ENCODE data around the gene DOCK9.

Gene DOCK9

GRCh38 chr13:98886587-98887230 lies 91.2 kb downstream of the DOCK9 start:
- DNase-seq (ENCODE audit: low spot score), result no peak

- DNase-seq (ENCODE audit: low spot score), result no peak
These were observed 92.3 kb downstream of the DOCK9 start for GRCh38 chr13:98885600-98885999.

GRCh38 chr13:98883998-98884397 lies 93.9 kb downstream of the DOCK9 start:
- DNase-seq (ENCODE audit: low spot score), result no peak

GRCh38 chr13:98881390-98881789 lies 96.5 kb downstream of the DOCK9 start:
- DNase-seq (ENCODE audit: low spot score), result no peak

- DNase-seq (ENCODE audit: low spot score), result no peak
These were observed 97.2 kb downstream of the DOCK9 start for GRCh38 chr13:98880677-98881076.

GRCh38 chr13:98879957-98880356 lies 97.9 kb downstream of the DOCK9 start:
- DNase-seq (ENCODE audit: low spot score), result no peak

GRCh38 chr13:98879127-98879520 lies 98.7 kb downstream of the DOCK9 start:
- no peak for DNase-seq (ENCODE audit: low spot score)

- DNase-seq (ENCODE audit: low spot score), result no peak
These were observed 99.3 kb downstream of the DOCK9 start for GRCh38 chr13:98878486-98879126.

GRCh38 chr13:98877936-98878335 lies 99.9 kb downstream of the DOCK9 start:
- DNase-seq (ENCODE audit: low spot score), result no peak

- DNase-seq (ENCODE audit: low spot score), result no peak
These were observed 100.4 kb downstream of the DOCK9 start for GRCh38 chr13:98877466-98877865.

- DNase-seq (ENCODE audit: low spot score), result no peak
These were observed 102.6 kb downstream of the DOCK9 start for GRCh38 chr13:98875146-98875729.

GRCh38 chr13:98874029-98874397 lies 103.9 kb downstream of the DOCK9 start:
- no peak for DNase-seq (ENCODE audit: low spot score)

- no peak for DNase-seq (ENCODE audit: low spot score)
These were observed 104.4 kb downstream of the DOCK9 start for GRCh38 chr13:98873377-98874028.

GRCh38 chr13:98871727-98872126 lies 106.1 kb downstream of the DOCK9 start:
- DNase-seq (ENCODE audit: low spot score), result no peak

- DNase-seq (ENCODE audit: low spot score), result no peak
These were observed 108.3 kb downstream of the DOCK9 start for GRCh38 chr13:98869408-98870090.

GRCh38 chr13:98868932-98869331 lies 108.9 kb downstream of the DOCK9 start:
- DNase-seq (ENCODE audit: low spot score), result no peak

GRCh38 chr13:98866882-98867281 lies 111.0 kb downstream of the DOCK9 start:
- no peak for DNase-seq (ENCODE audit: low spot score)

GRCh38 chr13:98860491-98860890 lies 117.4 kb downstream of the DOCK9 start:
- no peak for DNase-seq (ENCODE audit: low spot score)

- no peak for DNase-seq (ENCODE audit: low spot score)
These were observed 119.7 kb downstream of the DOCK9 start for GRCh38 chr13:98858191-98858590.

GRCh38 chr13:98856983-98857382 lies 120.9 kb downstream of the DOCK9 start:
- no peak for DNase-seq (ENCODE audit: low spot score)

GRCh38 chr13:98854448-98854847 lies 123.4 kb downstream of the DOCK9 start:
- no peak for DNase-seq (ENCODE audit: low spot score)

GRCh38 chr13:98853771-98854221 lies 124.1 kb downstream of the DOCK9 start:
- DNase-seq (ENCODE audit: low spot score), result no peak
